ENCODE results near the gene DTHD1. TPM values are rescaled to one million over a fixed set of nuclear protein-coding genes. Genes with fewer than 3 reads are reported as not detected.

Gene DTHD1
- total RNA-seq, 1 experiment from 2014 or later: not detected

DNA sequence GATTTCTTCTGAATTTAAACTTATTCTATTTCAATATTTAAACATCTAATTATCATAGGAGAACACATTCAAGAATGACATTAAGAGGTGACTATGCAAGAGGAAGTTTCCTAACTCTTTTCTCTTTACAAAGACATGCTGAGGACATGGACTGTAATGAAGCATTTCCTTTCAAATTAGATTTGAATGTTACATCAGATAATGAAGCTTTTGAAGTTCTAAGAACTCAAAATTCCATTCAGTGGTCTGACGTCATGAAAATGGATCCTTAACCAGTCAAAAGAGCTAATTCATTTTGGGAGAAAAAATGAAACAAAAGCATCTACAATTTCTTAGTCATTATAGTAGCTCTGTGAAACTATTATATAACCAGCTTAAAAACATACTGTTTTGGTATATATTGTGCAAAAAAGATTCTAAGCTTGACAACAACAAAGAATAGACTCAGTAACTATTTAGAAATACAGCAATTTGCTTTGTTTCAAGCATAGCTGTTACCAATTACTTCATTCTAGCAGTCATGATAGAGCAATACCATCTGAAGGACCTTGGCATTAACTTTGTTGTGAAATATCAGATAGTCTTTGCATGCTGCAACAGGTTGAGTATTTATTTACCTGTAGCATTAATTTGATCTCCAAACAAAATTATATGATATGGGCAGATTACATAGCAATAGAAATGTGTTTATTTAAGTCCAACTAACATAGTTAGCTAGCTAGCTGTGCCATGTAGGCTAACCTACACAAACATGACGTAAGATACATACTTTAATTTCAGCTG lies 13.7 kb upstream of the DTHD1 start:
- no peak for DNase-seq (ENCODE audit: low spot score)
- in situ Hi-C loops (cut with HindIII; ENCODE audit: low sequenced_read_pairs): no loop called here

DNA sequence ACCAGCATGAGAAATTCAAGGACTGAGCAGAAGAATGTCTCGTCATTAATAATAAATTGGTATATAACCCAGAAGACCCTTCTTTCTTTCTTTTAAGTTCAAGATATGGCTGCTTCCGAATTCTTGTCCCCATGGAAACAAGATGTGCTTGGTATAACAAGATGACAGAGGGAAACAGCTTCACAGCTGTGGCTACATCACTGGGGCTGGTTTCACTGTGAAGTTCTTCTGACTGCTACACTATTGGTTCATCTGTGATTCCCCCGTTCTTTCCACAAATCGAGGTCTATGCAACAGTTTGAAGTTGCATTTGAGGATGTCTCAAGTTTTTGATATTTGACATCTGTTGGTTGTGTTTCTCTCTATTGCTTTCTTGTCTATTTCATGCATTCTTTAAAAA lies 12.3 kb upstream of the DTHD1 start:
- DNase-seq (ENCODE audit: low spot score): no peak
- in situ Hi-C loops (cut with HindIII; ENCODE audit: low sequenced_read_pairs): no loop called here

- no peak for DNase-seq (ENCODE audit: low spot score)
- in situ Hi-C loops (cut with HindIII; ENCODE audit: low sequenced_read_pairs): no loop called here
These were observed 11.8 kb upstream of the DTHD1 start for GRCh38 chr4:36269533-36270173.

- no peak for DNase-seq (ENCODE audit: low spot score)
- in situ Hi-C loops (cut with HindIII; ENCODE audit: low sequenced_read_pairs): no loop called here
These were observed 8.1 kb upstream of the DTHD1 start for GRCh38 chr4:36273276-36273675.

DNA sequence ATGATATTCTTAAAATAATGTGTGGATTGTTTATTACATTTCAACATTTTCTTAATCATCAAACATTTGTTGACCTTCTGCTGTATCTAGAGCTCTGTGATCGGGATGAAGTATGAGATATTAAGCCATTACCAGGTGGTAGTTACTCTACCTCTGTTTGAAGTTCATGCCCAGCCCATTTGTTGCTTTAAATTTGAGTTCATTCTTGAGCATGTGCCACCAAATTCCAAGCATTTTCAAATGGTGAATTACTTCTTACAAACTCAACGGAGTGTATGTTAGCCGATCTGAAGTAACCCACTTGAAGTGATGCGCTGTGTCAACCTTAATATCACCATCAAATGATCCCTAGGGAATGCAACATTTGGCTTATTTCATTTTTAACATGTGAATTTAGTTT lies 7.3 kb upstream of the DTHD1 start:
- in situ Hi-C loops (cut with HindIII; ENCODE audit: low sequenced_read_pairs): no loop called here
- DNase-seq (ENCODE audit: low spot score): no peak

GRCh38 chr4:36277533-36277932 lies 3.9 kb upstream of the DTHD1 start:
- no peak for DNase-seq (ENCODE audit: low spot score)
- in situ Hi-C loops (cut with HindIII; ENCODE audit: low sequenced_read_pairs): no loop called here

DNA sequence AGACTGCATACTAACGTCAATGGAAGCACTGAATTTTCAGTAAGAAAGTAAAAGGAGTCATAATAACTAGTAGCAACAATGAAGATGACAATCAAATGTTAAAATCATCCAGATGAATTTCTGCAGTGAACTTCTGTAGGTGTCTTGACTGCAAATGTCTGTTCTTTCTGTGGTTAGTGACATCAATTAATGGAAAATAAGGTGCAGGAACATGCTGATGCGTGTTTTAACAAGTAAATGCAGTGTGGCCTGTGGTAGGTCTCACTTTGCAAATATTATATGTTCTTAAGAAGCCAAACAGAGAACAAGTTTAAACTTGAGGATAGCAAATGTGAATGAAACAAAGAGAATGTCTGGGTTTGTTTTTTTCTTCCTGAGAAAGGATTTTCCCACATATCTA lies 2.6 kb upstream of the DTHD1 start:
- in situ Hi-C loops (cut with HindIII; ENCODE audit: low sequenced_read_pairs): no loop called here
- no peak for DNase-seq (ENCODE audit: low spot score)

DNA sequence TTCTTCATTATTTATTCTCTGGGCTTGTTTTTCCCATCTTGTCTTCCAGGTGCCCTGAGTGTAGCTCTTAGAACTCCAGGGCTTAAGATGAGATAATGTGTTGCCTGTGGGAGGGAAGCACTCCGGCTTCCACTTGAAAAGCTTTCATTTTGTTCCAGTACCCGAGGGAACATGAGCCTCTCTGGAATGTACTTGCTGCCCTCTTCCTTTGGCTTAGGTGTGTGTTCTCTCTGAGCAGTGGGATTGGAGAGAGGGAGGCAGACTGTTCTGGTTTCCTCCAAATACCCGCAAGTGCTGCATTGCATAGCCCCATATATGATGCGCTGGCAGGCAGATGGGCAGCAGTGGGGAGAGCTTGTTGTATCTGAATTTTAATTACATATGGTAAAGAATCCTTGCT lies 861 bp upstream of the DTHD1 start:
- no peak for DNase-seq (ENCODE audit: low spot score)
- in situ Hi-C loops (cut with HindIII; ENCODE audit: low sequenced_read_pairs): no loop called here

GRCh38 chr4:36282503-36283030 lies 1.2 kb downstream of the DTHD1 start:
- no peak for DNase-seq (ENCODE audit: low spot score)
- in situ Hi-C loops (cut with HindIII; ENCODE audit: low sequenced_read_pairs): no loop called here

GRCh38 chr4:36283912-36284465 lies 2.6 kb downstream of the DTHD1 start:
- DNase-seq (ENCODE audit: low spot score): peak; percentile 13
- in situ Hi-C loops (cut with HindIII; ENCODE audit: low sequenced_read_pairs): no loop called here

DNA sequence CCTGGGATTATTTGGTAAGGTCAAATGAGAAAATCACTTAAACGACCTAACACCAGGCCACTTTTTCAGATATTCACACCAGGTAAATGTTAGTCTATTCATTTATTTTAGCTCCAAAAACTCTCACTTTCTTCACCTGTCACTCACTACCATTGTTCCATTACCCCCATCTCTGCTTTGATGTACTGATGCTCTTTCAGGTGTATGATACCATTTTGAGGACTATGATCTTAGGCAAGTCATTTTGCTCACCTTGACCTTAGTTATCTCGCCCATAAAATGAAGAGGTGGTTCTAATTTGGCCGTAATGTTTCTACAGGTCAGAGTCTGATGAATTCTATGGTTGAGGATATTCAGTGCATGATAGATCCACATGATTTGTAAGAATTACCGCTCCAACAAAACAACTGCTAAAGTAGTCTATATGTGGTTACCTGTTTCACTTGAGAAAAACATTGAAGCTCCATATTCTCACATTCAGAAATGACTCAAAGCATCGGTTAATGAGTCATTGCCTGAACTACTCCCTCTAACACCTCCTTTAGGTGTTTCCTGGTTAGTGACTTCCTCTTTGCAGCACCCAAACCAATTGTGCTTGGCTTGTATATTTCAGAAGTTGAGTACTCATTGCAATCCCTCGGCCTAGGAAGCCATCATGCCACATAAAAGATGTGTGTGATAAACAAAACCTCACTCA lies 4.5 kb downstream of the DTHD1 start:
- no peak for DNase-seq (ENCODE audit: low spot score)

GRCh38 chr4:36286481-36286871 lies 5.1 kb downstream of the DTHD1 start:
- DNase-seq (ENCODE audit: low spot score): no peak
- in situ Hi-C loops (cut with HindIII; ENCODE audit: low sequenced_read_pairs): no loop called here

More for the DNA sequence above, 4.5 kb downstream of the DTHD1 start:
- in situ Hi-C loops (cut with HindIII; ENCODE audit: low sequenced_read_pairs): no loop called here

DNA sequence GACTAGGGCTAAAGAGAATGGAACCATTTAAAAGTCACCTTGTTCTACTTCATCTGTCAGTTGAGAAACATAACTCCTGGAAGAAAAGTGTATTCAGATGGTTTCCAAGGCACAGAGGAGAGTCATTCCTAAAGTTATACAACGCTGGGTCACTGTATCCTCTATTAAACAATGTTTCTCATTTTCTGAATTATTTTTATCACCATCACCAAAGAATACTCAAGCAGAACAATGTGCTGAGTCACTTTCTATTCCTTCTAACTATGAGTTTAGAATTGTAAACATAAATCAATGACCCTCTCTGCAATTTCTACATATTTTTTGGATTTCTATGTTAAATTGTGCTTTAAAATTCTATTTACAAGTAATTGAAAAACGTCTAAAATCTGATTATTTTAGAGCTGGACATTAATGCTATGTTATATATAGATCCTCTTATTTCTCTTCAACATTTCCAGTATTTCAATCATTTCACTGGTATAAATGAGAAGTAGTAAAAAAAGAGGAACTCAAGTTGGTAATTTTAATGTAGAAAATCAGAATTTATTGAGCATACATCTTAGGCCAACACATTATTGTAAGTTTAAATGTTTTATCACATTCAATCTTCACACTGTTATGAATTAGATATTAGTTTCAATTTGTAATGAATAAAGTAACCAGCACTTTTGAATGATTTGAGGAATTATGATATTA lies 7.5 kb downstream of the DTHD1 start:
- no peak for DNase-seq (ENCODE audit: low spot score)
- in situ Hi-C loops (cut with HindIII; ENCODE audit: low sequenced_read_pairs): no loop called here

GRCh38 chr4:36290641-36291040 lies 9.2 kb downstream of the DTHD1 start:
- DNase-seq (ENCODE audit: low spot score): no peak
- in situ Hi-C loops (cut with HindIII; ENCODE audit: low sequenced_read_pairs): no loop called here

DNA sequence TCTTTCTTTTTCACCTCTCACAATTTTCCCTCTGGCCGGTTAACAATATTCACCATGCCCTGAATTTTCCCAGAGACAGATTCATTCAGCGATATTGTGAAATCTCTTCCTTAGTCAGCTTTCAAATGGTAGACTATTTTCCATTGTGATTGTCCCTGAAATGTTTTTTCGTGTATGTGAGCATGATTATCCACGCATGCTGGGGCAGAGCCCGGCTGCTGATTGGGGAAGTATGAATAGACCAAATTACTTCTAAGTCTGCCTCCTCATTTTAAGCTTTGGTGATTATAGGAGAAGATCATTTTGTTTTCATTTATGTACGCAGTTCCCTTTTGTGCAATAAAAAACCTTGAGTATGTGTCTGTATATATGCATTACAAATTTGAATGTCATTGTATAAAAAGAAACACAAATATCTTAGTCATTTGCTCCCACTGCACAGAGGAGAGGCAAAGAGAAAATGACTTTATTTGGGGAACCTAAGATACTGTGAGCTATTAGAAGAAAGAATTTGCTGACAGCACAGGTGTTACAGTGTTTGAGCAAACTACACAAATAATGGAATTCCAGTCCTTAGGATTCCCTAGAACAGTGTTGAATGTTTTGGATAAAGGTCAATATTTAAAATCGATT lies 11.3 kb downstream of the DTHD1 start:
- in situ Hi-C loops (cut with HindIII; ENCODE audit: low sequenced_read_pairs): no loop called here
- no peak for DNase-seq (ENCODE audit: low spot score)

DNA sequence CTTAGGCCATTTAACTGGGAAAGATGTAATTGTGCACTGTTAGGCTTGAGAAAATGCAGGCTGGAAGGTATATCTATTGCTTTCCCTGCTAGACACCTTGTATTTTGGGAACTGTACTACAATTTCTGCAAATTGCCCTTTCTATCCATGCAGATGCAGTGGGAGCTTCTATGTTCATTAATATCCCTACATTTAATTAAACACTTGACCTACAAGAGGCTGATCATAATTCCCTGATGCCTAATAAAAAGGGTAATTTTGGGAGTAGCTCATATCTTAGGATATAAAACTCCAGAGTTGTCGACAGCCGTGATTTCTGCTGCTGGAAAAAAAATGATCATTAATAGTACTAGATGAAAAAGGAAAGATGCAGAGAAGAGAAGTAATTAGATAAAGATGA lies 19.7 kb downstream of the DTHD1 start:
- no peak for DNase-seq (ENCODE audit: low spot score)
- in situ Hi-C loops (cut with HindIII; ENCODE audit: low sequenced_read_pairs): no loop called here

DNA sequence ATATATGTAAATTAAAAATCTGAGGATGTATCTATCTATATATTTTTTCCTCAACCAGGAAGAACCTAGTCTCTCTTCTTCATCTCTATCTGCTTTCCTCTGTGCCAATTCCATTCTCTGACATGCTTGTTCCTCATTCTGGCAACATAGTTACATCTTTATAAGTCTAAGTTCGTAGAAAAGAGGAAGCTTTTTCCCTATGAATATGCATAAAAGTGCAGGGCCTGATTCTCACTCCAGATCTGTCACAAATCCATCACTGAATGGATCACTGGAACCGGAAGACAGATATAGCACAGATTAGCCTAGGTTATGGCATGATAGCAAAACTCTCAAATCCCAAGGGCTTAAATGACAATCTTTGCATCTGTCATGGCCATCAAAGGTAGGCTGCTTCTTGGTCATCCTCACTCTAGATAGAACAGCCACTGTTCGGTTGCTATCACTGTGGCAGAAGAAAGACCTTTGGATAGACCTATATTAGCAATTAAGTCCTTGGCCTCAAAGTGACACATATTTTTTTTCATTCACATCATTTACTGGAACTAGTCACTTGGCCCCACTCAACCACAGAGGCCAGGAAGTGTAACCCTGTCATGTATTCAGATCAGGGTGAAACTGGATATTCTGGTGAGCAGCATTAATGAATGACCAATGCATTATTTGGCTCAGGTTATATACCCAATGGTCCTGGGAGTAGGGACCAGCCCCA lies 22.2 kb downstream of the DTHD1 start:
- in situ Hi-C loops (cut with HindIII; ENCODE audit: low sequenced_read_pairs): no loop called here
- DNase-seq (ENCODE audit: low spot score): no peak

DNA sequence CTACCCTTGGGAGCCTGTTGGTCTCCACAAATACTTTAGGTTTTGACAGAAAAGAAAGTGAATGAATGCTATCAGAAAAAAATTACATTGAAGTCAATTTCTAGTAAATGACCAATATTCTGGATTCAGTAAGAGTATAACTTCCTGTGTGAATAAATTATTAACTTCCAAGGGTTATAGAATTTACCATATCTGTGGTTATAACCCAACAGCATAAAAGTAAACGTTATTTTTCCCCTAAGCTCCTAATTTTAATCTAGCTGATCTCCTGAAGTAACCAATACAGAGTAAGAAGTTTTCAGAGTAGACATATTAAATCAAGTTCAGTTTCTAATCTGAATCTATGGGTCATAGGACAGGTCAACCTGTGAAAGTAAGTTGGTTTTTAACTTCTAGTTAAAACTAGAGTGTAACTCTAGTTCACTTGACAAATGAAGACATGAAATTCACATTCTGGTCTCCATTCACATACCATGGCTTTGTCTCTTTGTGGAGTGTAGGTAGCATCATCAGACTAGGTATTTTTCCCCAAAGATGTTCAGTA lies 22.8 kb downstream of the DTHD1 start:
- in situ Hi-C loops (cut with HindIII; ENCODE audit: low sequenced_read_pairs): no loop called here
- DNase-seq (ENCODE audit: low spot score): no peak
